Transverse colon (tissue), 4 donors: ENCODE data around the gene FOSL1.

Source experiments
- CTCF ChIP-seq, 5 experiments: fragments of 200-600 bp in 3 of 5; fragments of 450-650 bp in 2 of 5; sonication (generic) in 3 of 5; IDR thresholded peaks; 1 replicate in 2 of 5; 2 replicates in 3 of 5; pipeline ENCODE4 v1.5.1; 2016 to 2017; ENCODE audit warnings: antibody characterized with exemption in 5 of 5, inconsistent platforms in 3 of 5, mild to moderate bottlenecking in 2 of 5, moderate library complexity in 1 of 5
- EP300 ChIP-seq: sonication (generic); formaldehyde crosslinking; IDR thresholded peaks from one replicate; pipeline ENCODE4 v1.6.1; 2017; ENCODE audit warnings: antibody characterized with exemption, low read depth
- POLR2A ChIP-seq: fragments of 450-650 bp; IDR thresholded peaks from one replicate; pipeline ENCODE4 v1.6.1; 2016; ENCODE audit warnings: antibody characterized with exemption, mild to moderate bottlenecking, moderate library complexity
- POLR2AphosphoS5 ChIP-seq, 3 donors: sonication (generic); formaldehyde crosslinking; IDR thresholded peaks; one replicate each; pipeline ENCODE4 v1.6.1; 2016; ENCODE audit warnings: antibody characterized with exemption in 3 of 3

- no peak for TF ChIP-seq CTCF (IDR thresholded peaks at IDR 0.05)
- TF ChIP-seq EP300: no peak
- TF ChIP-seq POLR2AphosphoS5 (IDR thresholded peaks at IDR 0.05): peak in 1 of 3 donors; percentile 55
- no peak for TF ChIP-seq POLR2A
Measured at GRCh38 chr11:65918211-65919140, 18.3 kb upstream of the FOSL1 start, which contains the start of gene C11orf68.
